Subcutaneous adipose tissue (tissue), 4 donors: ENCODE results near the gene RAB40A. TPM values are rescaled to one million over a fixed set of nuclear protein-coding genes. Genes with fewer than 3 reads are reported as not detected.

Experiments used
- total RNA-seq, 4 donors: library from RNA; depleted of rRNA; stranded (reverse); fragments of >200 nt; gene quantifications; one replicate each; pipeline ENCODE4 v1.1.0, GENCODE V29; 2016
- TF ChIP-seq, protein P1 (sequence below): fragments of 450-650 bp; IDR thresholded peaks from one replicate; pipeline ENCODE4 v1.5.1; 2016; ENCODE audit warnings: low read depth, mild to moderate bottlenecking, control low read depth, antibody characterized with exemption, moderate library complexity

The RAB40A gene
- total RNA-seq, 4 donors from 2014 or later, result 0.22 to 1.5 (median 0.50) TPM

DNA sequence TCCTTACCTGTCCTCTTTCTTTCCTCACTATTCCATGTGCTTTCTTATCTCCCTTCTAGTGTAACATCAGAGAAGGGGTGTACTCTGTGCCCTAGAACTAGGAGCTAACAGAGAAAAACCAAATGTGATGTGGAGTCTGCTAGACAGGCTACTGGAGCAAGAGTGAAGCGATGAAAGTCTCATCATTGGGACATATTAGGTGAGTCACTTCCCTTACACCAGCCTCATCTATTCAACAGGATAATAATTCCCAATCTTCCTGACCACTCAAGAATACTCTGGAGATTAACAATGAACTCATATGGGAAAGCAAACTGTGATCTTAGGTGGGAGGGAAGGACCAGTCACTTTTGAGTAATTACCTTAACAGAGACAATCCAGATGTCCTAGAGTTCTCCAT is 58.1 kb downstream of the RAB40A start:
- TF ChIP-seq, protein P1, sequence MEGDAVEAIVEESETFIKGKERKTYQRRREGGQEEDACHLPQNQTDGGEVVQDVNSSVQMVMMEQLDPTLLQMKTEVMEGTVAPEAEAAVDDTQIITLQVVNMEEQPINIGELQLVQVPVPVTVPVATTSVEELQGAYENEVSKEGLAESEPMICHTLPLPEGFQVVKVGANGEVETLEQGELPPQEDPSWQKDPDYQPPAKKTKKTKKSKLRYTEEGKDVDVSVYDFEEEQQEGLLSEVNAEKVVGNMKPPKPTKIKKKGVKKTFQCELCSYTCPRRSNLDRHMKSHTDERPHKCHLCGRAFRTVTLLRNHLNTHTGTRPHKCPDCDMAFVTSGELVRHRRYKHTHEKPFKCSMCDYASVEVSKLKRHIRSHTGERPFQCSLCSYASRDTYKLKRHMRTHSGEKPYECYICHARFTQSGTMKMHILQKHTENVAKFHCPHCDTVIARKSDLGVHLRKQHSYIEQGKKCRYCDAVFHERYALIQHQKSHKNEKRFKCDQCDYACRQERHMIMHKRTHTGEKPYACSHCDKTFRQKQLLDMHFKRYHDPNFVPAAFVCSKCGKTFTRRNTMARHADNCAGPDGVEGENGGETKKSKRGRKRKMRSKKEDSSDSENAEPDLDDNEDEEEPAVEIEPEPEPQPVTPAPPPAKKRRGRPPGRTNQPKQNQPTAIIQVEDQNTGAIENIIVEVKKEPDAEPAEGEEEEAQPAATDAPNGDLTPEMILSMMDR, result no peak

DNA sequence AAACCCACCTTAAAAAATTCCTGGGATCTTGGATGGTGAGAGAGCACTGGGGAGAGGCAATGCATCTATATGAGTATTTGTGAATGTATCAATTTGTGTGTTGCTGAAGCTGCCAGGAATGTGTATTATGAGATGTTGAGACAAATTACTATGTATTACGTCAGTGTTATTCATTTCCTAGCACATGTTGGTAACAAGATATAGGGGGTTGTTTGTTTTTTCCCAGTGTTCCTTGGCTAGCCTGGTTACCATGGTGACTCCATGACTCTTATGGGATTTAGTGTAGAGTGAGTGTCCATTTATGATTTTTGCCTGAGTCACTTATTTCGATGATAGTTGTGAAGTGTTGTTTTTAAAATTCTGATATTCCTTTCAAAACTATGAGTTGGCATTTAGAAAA is 65.6 kb downstream of the RAB40A start:
- TF ChIP-seq, protein P1, result no peak

Other genes starting within 250 kb of the RAB40A start
- gene TCEAL5, start 242.7 kb downstream of the RAB40A start, total RNA-seq, result not detected
- gene BEX2, start 208.5 kb downstream of the RAB40A start, total RNA-seq, result 1 to 10 TPM in 3 of 4 donors, not detected in 1; 1.1 to 1.5 (median 1.3) TPM
- gene TCEAL7, start 189.2 kb downstream of the RAB40A start, total RNA-seq, result 1 to 10 TPM; 2.6 to 4.8 (median 3.8) TPM
- 10 to 100 TPM; 38.8 to 90.0 (median 60.0) TPM for gene TCEAL9, start 163.0 kb downstream of the RAB40A start, total RNA-seq
- 10 to 100 TPM; 48.1 to 80.8 (median 69.6) TPM for gene BEX3, start 143.0 kb downstream of the RAB40A start, total RNA-seq
- 10 to 100 TPM; 43.3 to 82.1 (median 68.7) TPM for gene TCEAL4, start 66.0 kb upstream of the RAB40A start, total RNA-seq
- gene TCEAL3, start 88.5 kb upstream of the RAB40A start, total RNA-seq, result 10 to 100 TPM; 12.4 to 17.1 (median 14.6) TPM
- gene TCEAL1, start 109.5 kb upstream of the RAB40A start, total RNA-seq, result 10 to 100 TPM; 43.7 to 71.6 (median 48.4) TPM
- gene MORF4L2, start 167.2 kb upstream of the RAB40A start, total RNA-seq, result 100 to 1,000 TPM; 132 to 256 (median 144) TPM
- gene TMEM31, start 191.4 kb upstream of the RAB40A start, total RNA-seq, result not detected